ENCODE results near the gene ADIPOR1.
"Not testable (repeated sequence)": the region's sequence is repeated elsewhere in the genome, so short reads cannot be mapped to it uniquely, and the experiment has no call there.

The ADIPOR1 gene

GRCh38 chr1:202940561-202940960 lies 17.6 kb downstream of the ADIPOR1 start:
- DNase-seq (ENCODE audit: low read depth in 1 of 2, low spot score in 1 of 2): no peak

- DNase-seq (ENCODE audit: low read depth in 1 of 2, low spot score in 1 of 2): no peak
Measured at GRCh38 chr1:202938287-202938925, 19.7 kb downstream of the ADIPOR1 start.

- not testable (repeated sequence) for DNase-seq (ENCODE audit: low read depth in 1 of 2, low spot score in 1 of 2)
Measured at GRCh38 chr1:202936409-202936808, 21.7 kb downstream of the ADIPOR1 start.

- DNase-seq (ENCODE audit: low read depth in 1 of 2, low spot score in 1 of 2): no peak
Measured at GRCh38 chr1:202935844-202936243, 22.3 kb downstream of the ADIPOR1 start.

- DNase-seq (ENCODE audit: low read depth in 1 of 2, low spot score in 1 of 2): no peak
Measured at GRCh38 chr1:202934755-202935154, 23.4 kb downstream of the ADIPOR1 start.

- no peak for DNase-seq (ENCODE audit: low read depth in 1 of 2, low spot score in 1 of 2)
Measured at GRCh38 chr1:202932476-202932875, 25.6 kb downstream of the ADIPOR1 start.

GRCh38 chr1:202926581-202927491 lies 31.3 kb downstream of the ADIPOR1 start, which contains the start of gene KLHL12:
Gene KLHL12, minus strand, starts transcription at chr1:202927234. Its CDS starts 2,072 bp downstream, at chr1:202925162.
- DNase-seq (ENCODE audit: low read depth in 1 of 2, low spot score in 1 of 2): peak; percentile 91 to 94

GRCh38 chr1:202923533-202923932 lies 34.6 kb downstream of the ADIPOR1 start:
- no peak for DNase-seq (ENCODE audit: low read depth in 1 of 2, low spot score in 1 of 2)

- no peak for DNase-seq (ENCODE audit: low read depth in 1 of 2, low spot score in 1 of 2)
Measured at GRCh38 chr1:202919615-202920014, 38.5 kb downstream of the ADIPOR1 start.

- DNase-seq (ENCODE audit: low read depth in 1 of 2, low spot score in 1 of 2): no peak
Measured at GRCh38 chr1:202915146-202915545, 43.0 kb downstream of the ADIPOR1 start.

GRCh38 chr1:202912476-202912875 lies 45.6 kb downstream of the ADIPOR1 start:
- DNase-seq (ENCODE audit: low read depth in 1 of 2, low spot score in 1 of 2): not testable (repeated sequence)

GRCh38 chr1:202909494-202909893 lies 48.6 kb downstream of the ADIPOR1 start:
- DNase-seq (ENCODE audit: low read depth in 1 of 2, low spot score in 1 of 2): no peak

- DNase-seq (ENCODE audit: low read depth in 1 of 2, low spot score in 1 of 2): no peak
Measured at GRCh38 chr1:202908998-202909397, 49.1 kb downstream of the ADIPOR1 start.

GRCh38 chr1:202905331-202905730 lies 52.8 kb downstream of the ADIPOR1 start:
- no peak for DNase-seq (ENCODE audit: low read depth in 1 of 2, low spot score in 1 of 2)

- DNase-seq (ENCODE audit: low read depth in 1 of 2, low spot score in 1 of 2): not testable (repeated sequence)
Measured at GRCh38 chr1:202903808-202904207, 54.3 kb downstream of the ADIPOR1 start.

- no peak for DNase-seq (ENCODE audit: low read depth in 1 of 2, low spot score in 1 of 2)
Measured at GRCh38 chr1:202901555-202901954, 56.6 kb downstream of the ADIPOR1 start.

GRCh38 chr1:202892501-202892900 lies 65.6 kb downstream of the ADIPOR1 start:
- DNase-seq (ENCODE audit: low read depth in 1 of 2, low spot score in 1 of 2): no peak
